Measurements from ENCODE around the gene CAB39L. TPM values are rescaled to one million over a fixed set of nuclear protein-coding genes. Genes with fewer than 3 reads are reported as not detected.

Gene CAB39L
- total RNA-seq, 3 donors from 2014 or later: 8.5 to 87.2 (median 9.6) TPM

GRCh38 chr13:49370371-49370770, 73.5 kb downstream of the CAB39L start:
- no peaks in the 10 kb centered on the region for H3K36me3 ChIP-seq (ENCODE audit: low read depth)
- DNase-seq (no peak), ATAC-seq (no peak)
- intact Hi-C loops (cut with DNase I, micrococcal nuclease): no loop called here
- no peak for TF ChIP-seq CTCF (IDR thresholded peaks at IDR 0.05)
- H3K9me3 ChIP-seq: no peaks in the 10 kb centered on the region
- no peaks in the 10 kb centered on the region for H3K4me1 ChIP-seq (ENCODE audit: low read depth)
- no peak overlapping the region for H3K4me3 ChIP-seq

DNA sequence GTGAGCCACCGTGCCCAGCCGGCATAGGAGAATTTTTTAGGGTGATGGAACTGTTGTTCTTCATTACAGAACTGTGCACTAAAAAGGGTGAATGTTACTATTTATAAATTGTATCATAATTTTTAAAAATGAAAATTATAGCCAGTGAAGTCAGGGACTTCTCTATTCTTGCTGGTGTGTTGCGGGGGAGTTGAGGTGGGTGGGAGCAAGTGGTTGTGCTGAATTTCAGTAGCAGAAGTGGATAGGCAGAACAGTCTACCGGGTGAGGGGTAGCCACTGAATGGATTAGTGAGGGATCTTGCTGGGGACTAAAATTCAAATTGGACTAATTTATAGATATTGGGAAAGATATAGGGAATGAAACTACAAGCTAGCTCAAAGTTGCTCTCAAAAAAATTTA, 74.0 kb downstream of the CAB39L start:
- DNase-seq: no peak
- intact Hi-C loops (cut with DNase I, micrococcal nuclease): no loop called here
- no peaks in the 10 kb centered on the region for H3K9me3 ChIP-seq
- TF ChIP-seq CTCF (IDR thresholded peaks at IDR 0.05): no peak
- no peak overlapping the region for H3K4me3 ChIP-seq
- no peaks in the 10 kb centered on the region for H3K36me3 ChIP-seq (ENCODE audit: low read depth)
- no peak for ATAC-seq
- no peaks in the 10 kb centered on the region for H3K4me1 ChIP-seq (ENCODE audit: low read depth)

DNA sequence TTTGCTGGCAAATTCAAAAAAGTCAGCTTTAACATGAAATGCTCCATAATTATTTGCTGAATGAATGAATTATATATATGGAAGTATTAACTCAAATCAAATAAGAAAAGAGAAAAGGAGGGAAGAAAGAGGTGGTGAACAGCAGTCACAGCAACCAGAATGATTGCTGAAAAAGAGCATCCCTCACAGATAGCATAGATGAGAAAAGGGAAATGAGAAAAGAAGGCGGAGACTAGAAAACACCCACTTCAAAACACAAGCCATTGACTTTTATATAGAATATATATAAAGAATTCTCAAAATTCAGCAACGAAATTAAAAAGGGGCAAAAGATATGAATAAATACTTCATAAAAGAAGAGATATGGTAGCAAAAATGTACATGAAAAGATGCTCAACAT, 75.2 kb downstream of the CAB39L start:
- DNase-seq: no peak
- peaks cover 5% of the 10 kb centered on the region for H3K9me3 ChIP-seq
- no peaks in the 10 kb centered on the region for H3K36me3 ChIP-seq (ENCODE audit: low read depth)
- no peak overlapping the region for H3K4me3 ChIP-seq
- intact Hi-C loops (cut with DNase I, micrococcal nuclease): no loop called here
- ATAC-seq: no peak
- no peak for TF ChIP-seq CTCF (IDR thresholded peaks at IDR 0.05)
- H3K4me1 ChIP-seq (ENCODE audit: low read depth): no peaks in the 10 kb centered on the region

DNA sequence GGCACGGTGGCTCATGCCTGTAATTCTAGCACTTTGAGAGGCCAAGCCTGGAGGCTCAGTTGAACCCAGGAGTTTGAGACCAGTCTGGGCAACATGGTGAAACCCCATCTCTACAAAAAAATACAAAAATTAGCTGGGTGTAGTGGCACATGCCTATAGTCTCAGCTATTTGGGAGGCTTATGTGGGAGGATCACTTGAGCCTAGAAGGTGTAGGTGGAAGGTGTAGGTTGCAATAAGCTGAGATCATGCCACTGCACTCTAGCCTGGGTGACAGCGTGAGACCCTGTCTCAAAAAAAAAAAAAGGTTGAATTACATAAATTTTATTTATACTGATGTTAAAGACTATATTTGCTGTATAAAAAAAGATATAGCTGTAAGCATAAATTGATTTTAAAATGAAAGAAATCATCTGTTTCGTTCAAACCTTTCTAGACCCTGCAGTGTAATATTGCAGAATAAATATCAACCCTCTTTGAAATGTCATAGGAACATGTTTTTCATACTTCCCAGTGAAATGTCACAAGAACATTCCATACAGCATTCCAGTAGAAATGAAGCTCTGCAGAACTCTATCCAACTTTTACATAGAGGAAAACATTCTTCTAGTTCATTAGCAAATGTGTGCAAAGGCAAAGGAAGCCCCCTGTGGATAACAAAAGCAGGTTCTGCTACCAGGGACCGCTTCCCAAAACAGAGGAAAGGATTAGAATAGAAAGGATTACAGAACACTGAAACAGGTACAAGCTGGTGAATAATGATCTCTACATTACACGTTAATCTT, 76.0 kb downstream of the CAB39L start:
- H3K4me1 ChIP-seq (ENCODE audit: low read depth): no peaks in the 10 kb centered on the region
- peaks cover 5% of the 10 kb centered on the region for H3K9me3 ChIP-seq
- no peaks in the 10 kb centered on the region for H3K36me3 ChIP-seq (ENCODE audit: low read depth)
- no peak overlapping the region for H3K4me3 ChIP-seq
- intact Hi-C loops (cut with DNase I, micrococcal nuclease): no loop called here
- TF ChIP-seq CTCF (IDR thresholded peaks at IDR 0.05): no peak
- no peak for DNase-seq
- no peak for ATAC-seq

- no peak overlapping the region for H3K4me3 ChIP-seq
- no peaks in the 10 kb centered on the region for H3K36me3 ChIP-seq (ENCODE audit: low read depth)
- H3K4me1 ChIP-seq (ENCODE audit: low read depth): no peaks in the 10 kb centered on the region
- TF ChIP-seq CTCF (IDR thresholded peaks at IDR 0.05): no peak
- ATAC-seq (no peak), DNase-seq (no peak)
- intact Hi-C loops (cut with DNase I, micrococcal nuclease): no loop called here
- peaks cover 5% of the 10 kb centered on the region for H3K9me3 ChIP-seq
Observed at GRCh38 chr13:49366841-49367240, 77.0 kb downstream of the CAB39L start.

Data from mucosa of descending colon (tissue), 3 donors.